NT2/D1 (cell line): ENCODE results near the gene ZNF697.

ENCODE experiments used
- DNase-seq: peaks from one replicate; pipeline ENCODE4 v3.0.0-alpha.2; 2011; ENCODE audit warnings: low read depth, low spot score
- H3K27me3 ChIP-seq: 2 replicates; pipeline ENCODE4 v1.6.0; 2011; ENCODE audit warnings: mild to moderate bottlenecking; ENCODE audit not compliant: insufficient read length, insufficient read depth
- H3K36me3 ChIP-seq: 2 replicates; pipeline ENCODE4 v1.6.1; 2011; ENCODE audit warnings: mild to moderate bottlenecking, low read length, mixed read lengths; ENCODE audit not compliant: insufficient read depth, insufficient read length
- H3K4me1 ChIP-seq: 2 replicates; pipeline ENCODE4 v1.5.1; 2011; ENCODE audit not compliant: insufficient read depth, insufficient read length
- H3K4me3 ChIP-seq: 2 replicates; pipeline ENCODE4 v1.5.1; 2011; ENCODE audit warnings: low read depth; ENCODE audit not compliant: insufficient read length
- H3K9ac ChIP-seq: 2 replicates; pipeline ENCODE4 v1.6.0; 2011; ENCODE audit warnings: low read depth; ENCODE audit not compliant: insufficient read length
- H3K9me3 ChIP-seq: 2 replicates; pipeline ENCODE4 v1.5.1; 2011; ENCODE audit warnings: mild to moderate bottlenecking, low read length; ENCODE audit not compliant: insufficient read depth
- SUZ12 ChIP-seq: IDR thresholded peaks from 2 replicates; pipeline ENCODE4 v1.6.1; 2011; ENCODE audit not compliant: insufficient read length, insufficient read depth; ENCODE audit errors: extremely low read depth
- YY1 ChIP-seq: IDR thresholded peaks from 2 replicates; pipeline ENCODE4 v1.6.1; 2011; ENCODE audit not compliant: insufficient read length, insufficient read depth
- ZNF274 ChIP-seq: IDR thresholded peaks from 2 replicates; pipeline ENCODE4 v1.6.1; 2011; ENCODE audit warnings: mild to moderate bottlenecking, low read depth, low read length

The ZNF697 gene

DNA sequence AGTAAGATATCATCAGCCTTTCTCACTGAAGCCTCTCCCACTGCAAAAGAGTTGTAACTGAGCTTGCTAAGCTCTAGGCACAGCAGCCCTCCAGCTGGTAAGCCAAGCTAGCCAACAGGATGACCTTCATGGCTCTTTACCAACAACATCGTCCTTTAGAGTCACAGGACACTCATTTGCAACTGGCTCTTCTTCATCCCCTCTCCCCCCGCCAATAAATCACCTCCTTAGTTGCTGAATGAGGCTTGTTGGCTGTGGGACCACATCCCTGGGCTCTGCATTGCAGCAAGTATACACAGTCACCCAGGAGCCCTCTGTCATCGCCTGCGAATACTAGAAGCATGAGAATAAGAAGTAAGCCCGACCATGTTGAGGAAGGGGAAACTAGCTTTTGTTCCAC lies 16.0 kb upstream of the ZNF697 start:
- H3K27me3 ChIP-seq, result no peaks in the 10 kb centered on the region
- TF ChIP-seq YY1 (no peak), ZNF274 (no peak), SUZ12 (no peak)
- no peaks in the 10 kb centered on the region for H3K9me3 ChIP-seq
- no peak overlapping the region for H3K4me3 ChIP-seq
- no peak overlapping the region for H3K9ac ChIP-seq
- no peaks in the 10 kb centered on the region for H3K4me1 ChIP-seq
- DNase-seq, result no peak
- H3K36me3 ChIP-seq, result no peaks in the 10 kb centered on the region

DNA sequence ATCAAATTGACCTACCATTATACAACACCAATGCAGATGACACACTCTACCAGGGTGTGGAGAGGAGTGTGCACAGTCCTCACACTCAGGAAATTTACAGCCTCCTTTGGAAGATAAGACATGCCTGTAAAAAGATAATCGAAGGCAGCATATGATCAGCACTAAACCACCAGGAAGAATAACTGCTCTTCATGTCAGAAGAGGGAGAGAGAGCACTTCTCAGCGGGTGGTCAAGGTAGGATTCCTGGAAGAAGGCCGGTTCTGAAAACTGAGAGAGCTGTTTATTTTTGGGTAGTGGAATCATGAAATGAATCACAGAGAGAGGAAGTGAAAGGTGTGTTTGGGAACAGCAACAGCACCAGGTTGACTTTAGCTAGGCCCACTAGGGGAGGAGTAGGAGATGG lies 14.0 kb upstream of the ZNF697 start:
- Histone ChIP-seq H3K4me1 (no peaks in the 10 kb centered on the region), H3K36me3 (no peaks in the 10 kb centered on the region), H3K27me3 (no peaks in the 10 kb centered on the region), H3K9me3 (no peaks in the 10 kb centered on the region), H3K4me3 (no peak overlapping the region), H3K9ac (no peak overlapping the region)
- TF ChIP-seq ZNF274 (no peak), SUZ12 (no peak), YY1 (no peak)
- DNase-seq, result no peak

DNA sequence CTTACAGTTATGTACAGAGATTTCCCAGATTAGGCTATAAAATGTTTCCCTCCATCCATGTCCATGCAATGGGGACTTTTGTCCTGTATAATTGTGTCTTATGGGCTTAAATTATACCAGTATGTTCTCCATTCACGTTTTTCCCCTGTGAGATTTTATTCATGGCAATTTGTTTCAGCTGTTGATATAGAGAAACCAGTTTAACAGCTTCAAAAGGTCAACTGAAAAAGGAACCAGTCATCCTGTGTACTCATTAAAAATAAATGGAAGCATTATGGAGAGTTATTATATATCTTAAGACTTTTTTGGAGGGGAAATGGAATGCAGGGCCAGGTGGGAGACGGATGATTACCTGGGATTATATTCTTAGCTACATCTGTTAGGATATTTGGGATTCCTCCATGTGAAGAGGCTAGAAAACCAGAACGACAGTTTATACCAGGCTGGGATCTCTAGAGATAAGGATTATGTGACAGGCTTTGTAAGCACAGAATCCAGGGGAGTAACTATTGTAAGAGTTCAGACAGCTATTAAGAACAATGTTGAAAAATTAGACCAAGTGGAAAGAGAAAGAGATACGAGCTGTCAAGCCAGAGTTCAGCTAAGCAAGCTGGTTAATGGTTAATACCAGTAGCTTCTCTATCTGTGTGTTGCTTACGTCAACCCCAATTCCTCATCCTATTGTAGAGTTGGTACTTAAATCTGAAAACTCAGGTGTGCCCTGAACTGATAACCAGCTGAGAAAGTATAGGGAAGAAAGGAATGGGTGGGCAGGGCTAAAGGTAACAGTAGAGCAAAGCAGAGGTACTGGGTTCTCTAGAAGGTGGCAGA lies 12.4 kb upstream of the ZNF697 start:
- DNase-seq, result no peak
- Histone ChIP-seq H3K36me3 (no peaks in the 10 kb centered on the region), H3K4me3 (no peak overlapping the region), H3K9ac (no peak overlapping the region), H3K4me1 (peaks cover 4% of the 10 kb centered on the region), H3K27me3 (no peaks in the 10 kb centered on the region), H3K9me3 (no peaks in the 10 kb centered on the region)
- no peak for TF ChIP-seq ZNF274
- TF ChIP-seq YY1, result no peak
- no peak for TF ChIP-seq SUZ12

DNA sequence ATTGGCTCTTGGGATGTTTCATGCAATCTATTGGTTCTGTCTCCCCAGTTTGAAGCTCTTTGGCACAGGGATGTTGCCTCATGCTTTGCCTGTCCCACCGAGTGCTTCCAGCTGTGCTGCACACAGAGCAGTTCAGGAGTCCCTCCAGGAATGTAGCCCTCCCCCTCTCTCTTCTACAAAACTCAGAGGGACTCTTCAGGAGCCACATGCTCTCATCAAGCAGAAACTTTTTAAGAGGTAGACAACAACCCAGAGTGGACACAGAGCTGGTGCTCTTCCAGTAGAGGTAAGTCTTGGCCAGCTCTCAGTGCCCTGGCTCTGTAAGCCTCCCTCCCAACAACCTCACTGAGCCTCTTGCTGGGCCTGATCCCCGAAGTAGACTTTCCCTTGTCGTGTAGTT lies 11.6 kb upstream of the ZNF697 start:
- Histone ChIP-seq H3K9me3 (no peaks in the 10 kb centered on the region), H3K4me3 (no peak overlapping the region), H3K4me1 (peaks cover 4% of the 10 kb centered on the region), H3K9ac (no peak overlapping the region), H3K36me3 (no peaks in the 10 kb centered on the region), H3K27me3 (no peaks in the 10 kb centered on the region)
- no peak for TF ChIP-seq YY1
- TF ChIP-seq ZNF274, result no peak
- no peak for TF ChIP-seq SUZ12
- DNase-seq, result no peak

DNA sequence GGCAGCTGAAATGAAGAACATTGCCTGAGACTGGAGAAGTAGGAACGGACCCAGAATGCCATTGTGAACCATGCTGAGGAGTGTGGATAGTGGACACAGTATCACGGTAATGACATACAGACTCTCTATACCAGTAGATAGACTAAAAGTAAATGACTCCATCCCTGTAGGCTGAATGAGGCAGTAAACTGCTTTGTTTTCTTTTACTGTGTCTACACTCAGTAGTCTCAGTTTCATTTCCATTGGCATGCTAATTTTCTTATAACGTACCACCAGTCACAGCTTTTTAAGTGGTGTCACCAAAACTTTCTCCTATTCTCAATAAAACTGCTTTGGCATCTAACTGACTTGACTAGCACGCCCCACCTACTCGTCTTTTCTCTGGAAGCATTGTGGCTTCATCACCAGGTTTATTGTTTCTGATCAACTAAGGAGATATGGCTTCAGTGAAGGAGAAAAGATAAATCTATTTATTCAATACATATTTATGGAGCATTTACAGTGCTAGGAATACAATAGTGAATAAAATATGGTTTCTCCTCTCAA lies 8.4 kb upstream of the ZNF697 start:
- no peak overlapping the region for H3K4me3 ChIP-seq
- TF ChIP-seq ZNF274 (no peak), YY1 (no peak), SUZ12 (no peak)
- no peak for DNase-seq
- H3K36me3 ChIP-seq, result no peaks in the 10 kb centered on the region
- H3K9ac ChIP-seq, result no peak overlapping the region
- peaks cover 4% of the 10 kb centered on the region for H3K4me1 ChIP-seq
- H3K27me3 ChIP-seq, result no peaks in the 10 kb centered on the region
- H3K9me3 ChIP-seq, result no peaks in the 10 kb centered on the region

DNA sequence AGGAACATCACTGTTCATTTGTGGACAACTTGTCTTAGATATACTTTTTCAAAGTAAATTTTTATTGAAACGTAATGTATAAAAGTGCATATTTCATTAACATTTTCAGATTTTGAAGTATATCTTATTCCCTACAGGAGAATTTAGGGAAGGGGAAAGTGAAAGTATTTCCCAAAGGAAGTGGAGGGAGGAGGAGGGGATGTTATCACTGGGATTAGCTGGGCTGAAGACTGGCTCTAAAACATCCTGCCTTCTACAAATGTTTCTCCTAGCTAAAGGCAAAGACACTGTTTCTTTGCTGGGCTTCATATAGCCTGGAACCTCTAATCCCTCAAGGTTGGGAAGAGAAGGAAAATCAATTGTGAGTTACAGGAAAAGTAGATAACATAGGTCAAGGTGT lies 7.1 kb upstream of the ZNF697 start:
- Histone ChIP-seq H3K36me3 (no peaks in the 10 kb centered on the region), H3K9me3 (no peaks in the 10 kb centered on the region), H3K4me3 (no peak overlapping the region), H3K4me1 (peaks cover 4% of the 10 kb centered on the region), H3K9ac (no peak overlapping the region), H3K27me3 (no peaks in the 10 kb centered on the region)
- no peak for TF ChIP-seq ZNF274
- no peak for TF ChIP-seq SUZ12
- TF ChIP-seq YY1, result no peak
- no peak for DNase-seq

DNA sequence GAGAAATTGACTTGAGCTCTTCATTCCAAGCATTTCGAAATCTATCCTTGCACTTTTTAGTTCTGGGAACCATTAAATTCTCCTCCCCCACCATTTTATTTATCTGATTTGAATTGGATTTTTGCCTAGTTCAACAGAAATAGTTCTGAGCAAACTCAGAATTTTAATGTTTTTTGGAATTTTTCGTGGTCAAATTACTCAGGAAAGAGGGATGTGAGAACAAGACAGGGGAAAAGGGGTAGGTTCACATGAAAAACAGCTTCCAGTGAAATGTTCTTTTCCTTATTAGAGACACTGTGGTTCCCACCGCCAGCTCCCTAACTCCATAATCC lies 5.7 kb upstream of the ZNF697 start:
- TF ChIP-seq SUZ12, result no peak
- no peak for TF ChIP-seq ZNF274
- TF ChIP-seq YY1, result no peak
- Histone ChIP-seq H3K27me3 (peaks cover 3% of the 10 kb centered on the region), H3K4me1 (peaks cover 4% of the 10 kb centered on the region), H3K9ac (no peak overlapping the region), H3K9me3 (no peaks in the 10 kb centered on the region), H3K36me3 (no peaks in the 10 kb centered on the region), H3K4me3 (no peak overlapping the region)
- no peak for DNase-seq
